UCSD-AML1 (cell line): ENCODE data around the gene DAPK2.
A peak's percentile ranks its signal among the peaks of the same experiment; 100 is the strongest.

Experiments used
- DNase-seq: peaks from one replicate; lab custom pipeline; 2025; ENCODE audit not compliant: unreplicated experiment; lab: John Stamatoyannopoulos, UW

DAPK2 gene

GRCh38 chr15:63899193-63899592 lies 147.1 kb downstream of the DAPK2 start:
- peak; percentile 74 for DNase-seq

GRCh38 chr15:63896336-63897115 lies 149.8 kb downstream of the DAPK2 start:
- peak; percentile 79 for DNase-seq

DNA sequence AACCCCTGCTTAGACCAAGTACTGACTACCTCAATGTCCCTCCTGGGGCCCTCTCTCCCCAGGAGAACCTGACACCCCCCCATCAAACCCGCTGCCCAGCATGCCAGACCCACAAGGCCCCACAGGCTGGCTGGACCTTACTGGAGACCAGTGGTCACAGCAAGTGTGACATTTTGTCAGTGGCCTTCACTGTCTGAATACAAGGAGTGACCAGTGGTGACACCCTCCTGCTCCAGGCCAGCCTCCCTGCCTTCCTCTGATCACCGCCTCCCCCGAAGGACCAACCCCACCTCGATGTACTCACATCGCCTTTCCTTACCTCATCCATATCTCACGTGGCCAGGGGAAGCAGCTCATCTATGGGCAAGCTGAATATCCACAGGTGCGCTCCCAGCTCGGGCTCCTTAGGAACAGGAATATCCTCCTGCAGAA lies 150.5 kb downstream of the DAPK2 start:
- no peak for DNase-seq

DNA sequence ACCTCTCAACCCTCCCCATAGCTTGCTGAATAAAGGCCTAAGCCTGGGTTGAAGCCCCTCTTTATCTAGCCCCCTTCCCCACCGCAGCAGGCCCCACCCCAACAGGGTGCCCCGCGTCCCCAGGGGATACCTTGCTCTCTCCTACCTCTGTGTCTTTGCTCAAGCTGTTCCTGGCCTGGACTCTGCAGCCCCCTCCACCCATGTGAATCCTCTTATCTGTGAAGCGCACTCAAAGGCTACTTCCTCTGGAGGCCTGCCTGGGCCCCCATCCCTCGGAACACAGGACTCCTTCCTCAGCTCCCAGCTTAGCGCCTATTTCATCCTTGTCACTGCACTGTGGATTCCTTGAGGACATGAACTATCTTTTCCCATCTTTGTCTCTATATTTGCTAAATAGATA lies 151.1 kb downstream of the DAPK2 start:
- DNase-seq, result peak; percentile 55

DNA sequence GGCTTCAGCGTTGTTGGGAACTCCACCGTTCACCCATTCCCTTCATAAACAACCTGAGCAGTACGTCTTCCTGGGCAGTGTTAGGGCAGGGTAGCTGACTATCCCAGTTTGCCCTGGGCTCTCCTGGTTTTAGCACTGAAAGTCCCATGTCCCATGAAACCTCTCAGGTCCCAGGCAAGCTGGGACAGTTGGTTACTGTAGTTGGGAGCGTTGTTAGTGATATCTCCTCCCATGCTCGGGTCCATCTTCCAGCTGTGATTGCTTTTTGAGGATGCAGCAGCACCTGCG lies 151.7 kb downstream of the DAPK2 start:
- no peak for DNase-seq

DNA sequence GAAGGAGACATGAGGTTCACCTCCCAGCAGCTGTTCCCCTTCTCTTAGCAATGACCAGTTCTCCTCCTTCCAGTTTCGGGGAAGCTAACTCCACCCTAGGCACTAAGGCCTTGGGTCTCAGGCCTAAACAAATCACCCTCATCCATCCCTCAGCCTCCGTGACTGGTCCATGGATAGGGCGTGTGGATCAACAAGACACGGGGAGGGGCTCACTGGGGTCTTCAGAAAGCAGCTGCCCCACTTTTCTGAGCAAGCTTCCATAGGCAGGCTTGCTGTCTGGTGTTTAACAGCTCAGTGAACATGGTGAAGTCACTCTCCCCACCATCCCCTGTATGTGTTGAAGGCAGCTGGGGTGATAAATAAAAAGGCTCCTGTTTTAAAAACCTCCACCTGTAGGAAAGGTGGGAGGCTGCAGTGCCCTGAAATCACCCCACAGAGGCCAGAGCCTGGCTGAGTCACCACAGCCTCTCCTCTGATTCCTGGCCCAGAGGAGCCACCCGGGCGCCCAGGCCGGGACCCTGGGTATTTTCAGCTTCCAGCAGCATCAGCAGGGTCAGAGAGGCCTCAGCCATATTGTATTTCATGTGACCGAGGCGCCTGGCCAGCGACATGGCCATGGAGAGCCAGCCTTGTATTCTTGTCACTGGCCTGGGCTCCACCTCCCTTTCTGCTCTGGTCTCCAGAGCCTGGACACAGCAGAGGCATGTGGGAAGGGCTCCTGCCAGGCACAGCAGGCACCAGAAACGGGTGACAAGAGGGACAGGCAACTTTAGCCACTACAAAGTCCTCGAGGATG lies 152.2 kb downstream of the DAPK2 start:
- DNase-seq, result no peak

DNA sequence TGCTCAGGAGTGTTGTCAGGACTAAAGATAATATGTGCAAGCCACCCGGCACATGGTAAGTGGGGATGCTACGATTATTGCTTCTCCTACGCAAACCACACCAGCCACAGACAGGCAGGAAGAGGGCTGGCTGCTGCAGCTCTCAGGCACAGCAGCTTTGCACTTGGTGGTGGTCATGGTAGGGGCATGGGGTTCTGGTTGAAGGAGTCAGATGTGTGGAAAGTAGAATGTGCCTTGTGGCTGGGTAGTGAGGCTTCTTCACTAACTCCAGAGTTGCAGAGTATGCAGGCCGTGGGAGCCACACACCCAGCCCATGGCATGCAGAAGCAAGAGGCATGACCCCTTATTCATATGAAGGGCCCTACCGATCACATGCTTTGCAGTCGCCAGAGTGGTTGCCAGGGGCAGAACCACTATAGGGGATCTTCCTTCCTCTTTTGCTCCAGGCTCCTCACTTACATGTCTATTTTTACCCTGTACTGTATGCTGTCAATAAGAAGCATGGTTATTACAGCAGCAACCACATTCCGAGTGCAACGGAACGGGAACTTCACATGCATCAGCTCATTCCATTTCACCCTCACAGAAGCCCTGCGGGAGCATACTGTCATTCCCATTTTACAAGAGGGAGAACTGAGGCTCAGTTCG lies 153.4 kb downstream of the DAPK2 start:
- DNase-seq, result peak; percentile 85

DNA sequence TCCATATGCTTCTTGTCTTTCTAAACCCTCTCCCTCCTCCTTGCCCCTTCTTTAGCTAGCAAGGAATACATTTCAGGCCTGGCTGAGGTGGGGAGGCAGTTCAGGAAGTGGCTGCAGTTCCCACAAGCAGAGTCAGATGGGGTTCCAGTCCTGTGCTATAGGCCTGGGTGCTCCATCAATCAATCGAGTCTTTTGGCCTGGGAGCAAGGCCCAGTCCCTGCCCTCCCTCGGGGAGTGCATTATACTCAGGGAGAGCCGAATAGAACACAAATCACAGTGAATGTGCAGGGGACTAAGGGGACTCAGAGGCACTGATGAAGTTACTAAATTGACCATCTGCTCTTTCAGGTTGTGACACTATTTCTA lies 154.5 kb downstream of the DAPK2 start:
- DNase-seq, result peak; percentile 40

DNA sequence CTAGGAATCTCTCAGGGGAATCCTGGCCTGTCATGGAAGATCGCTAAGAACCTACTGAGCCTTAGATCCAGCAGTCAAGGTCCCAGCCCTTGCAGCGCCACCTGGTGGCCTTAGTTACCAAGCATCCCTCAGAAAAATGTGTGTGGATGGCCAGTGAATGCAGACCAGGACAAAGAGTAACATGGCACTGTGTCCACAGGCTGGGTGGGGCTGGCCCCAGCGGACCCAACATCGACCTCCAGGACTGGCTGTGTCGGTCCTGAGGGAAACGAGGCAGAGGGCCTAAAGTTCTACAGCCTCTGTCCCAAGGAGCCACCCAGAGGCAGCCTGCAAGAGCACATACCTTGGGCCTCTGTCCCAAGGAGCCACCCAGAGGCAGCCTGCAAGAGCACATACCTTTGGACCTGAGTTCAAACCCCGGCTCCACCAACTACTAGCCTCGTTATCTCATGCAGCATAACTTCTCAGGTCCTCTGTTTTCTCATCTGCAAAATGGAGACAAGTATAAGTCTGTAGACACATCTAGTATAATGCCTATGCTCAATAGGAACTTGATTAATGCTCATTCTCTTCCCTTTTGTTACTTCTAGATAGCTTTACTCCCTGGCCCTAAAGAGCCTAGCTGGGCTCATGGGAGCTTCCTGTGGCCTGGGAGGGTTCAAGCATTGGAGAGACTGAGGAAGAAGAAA lies 155.1 kb downstream of the DAPK2 start:
- peak; percentile 84 for DNase-seq

DNA sequence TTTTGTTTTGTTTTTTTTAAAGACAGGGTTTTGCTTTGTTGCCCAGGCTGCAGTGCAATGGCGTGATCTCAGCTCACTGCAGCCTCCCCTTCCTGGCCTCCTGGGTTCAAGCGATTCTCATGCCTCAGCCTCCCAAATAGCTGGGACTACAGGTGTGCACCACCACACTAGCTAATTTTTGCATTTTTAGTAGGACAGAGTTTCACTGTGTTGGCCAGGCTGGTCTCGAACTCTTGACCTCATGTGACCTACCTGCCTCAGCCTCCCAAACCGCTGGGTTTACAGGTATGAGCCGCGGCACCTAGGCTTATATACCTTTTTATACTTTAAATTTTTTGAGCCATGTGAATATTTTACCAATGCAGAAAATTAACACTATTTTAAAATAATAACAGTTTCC lies 155.7 kb downstream of the DAPK2 start:
- DNase-seq, result no peak

GRCh38 chr15:63889831-63890230 lies 156.5 kb downstream of the DAPK2 start:
- no peak for DNase-seq

- DNase-seq, result no peak
Measured at GRCh38 chr15:63888823-63889222, 157.5 kb downstream of the DAPK2 start.

DNA sequence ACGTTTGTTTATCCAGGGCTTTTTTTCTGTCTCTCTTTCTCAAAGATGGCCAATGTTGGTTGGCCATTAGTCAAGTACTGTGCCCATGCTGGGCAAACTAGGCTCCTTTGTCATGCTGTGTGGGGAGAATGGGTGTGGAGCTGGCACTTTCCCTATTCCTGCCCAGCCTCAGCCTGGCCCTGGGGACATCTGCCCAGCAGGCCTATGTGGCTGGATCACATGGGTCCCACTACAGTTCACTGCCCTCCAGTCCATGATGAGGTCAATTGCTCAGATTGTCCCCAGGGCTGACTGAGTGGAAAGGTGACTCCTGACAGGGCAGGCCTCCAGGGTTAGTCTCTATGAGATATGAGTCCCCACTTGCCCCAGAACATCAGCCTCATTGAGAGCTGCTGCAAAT lies 158.1 kb downstream of the DAPK2 start:
- DNase-seq, result no peak

- peak; percentile 66 for DNase-seq
Measured at GRCh38 chr15:63887630-63888029, 158.7 kb downstream of the DAPK2 start.

GRCh38 chr15:63884953-63885352 lies 161.3 kb downstream of the DAPK2 start:
- DNase-seq, result no peak

GRCh38 chr15:63881431-63881830 lies 164.9 kb downstream of the DAPK2 start:
- DNase-seq, result no peak

- DNase-seq, result no peak
Measured at GRCh38 chr15:63880744-63881143, 165.5 kb downstream of the DAPK2 start.

DNA sequence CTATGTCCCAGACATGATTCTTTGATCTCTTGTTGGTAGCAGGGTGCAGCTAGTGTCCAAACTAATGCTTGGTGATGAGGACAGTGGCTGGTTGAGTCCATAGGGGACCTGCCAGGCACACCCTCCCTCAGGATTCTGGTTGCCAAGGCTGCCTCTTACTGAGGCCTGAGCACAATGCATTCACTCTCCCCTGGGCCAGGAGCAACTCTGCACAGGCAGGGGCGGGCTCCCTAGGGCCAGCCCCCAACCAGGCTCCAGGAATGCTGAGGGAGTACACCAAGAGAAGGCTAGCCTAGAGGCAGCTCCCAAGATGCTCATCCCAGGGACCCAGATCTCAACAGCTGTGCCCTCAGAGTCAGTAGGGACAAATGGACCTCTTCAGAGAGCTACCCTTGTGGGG lies 166.3 kb downstream of the DAPK2 start:
- DNase-seq, result no peak

- DNase-seq, result no peak
Measured at GRCh38 chr15:63879211-63879610, 167.1 kb downstream of the DAPK2 start.

GRCh38 chr15:63877713-63878271 lies 168.5 kb downstream of the DAPK2 start:
- no peak for DNase-seq

- DNase-seq, result peak; percentile 34
Measured at GRCh38 chr15:63876085-63876662, 170.1 kb downstream of the DAPK2 start.
